Cardiac septum (tissue), 1 donor: ENCODE measurements around the gene SULT2B1. TPM values are rescaled to one million over a fixed set of nuclear protein-coding genes. Genes with fewer than 3 reads are reported as not detected.

Experiments
- DNase-seq: peaks from one replicate; pipeline ENCODE4 v3.0.0-alpha.2; 2020; ENCODE audit warnings: low spot score
- intact Hi-C: fragments of 100-400 bp; cut with DNase I; formaldehyde crosslinking; loops from one replicate; pipeline ENCODE4 v1.14.0; 2022
- total RNA-seq: library from RNA; stranded (reverse); fragmentation: NEBNext Ultra II Directional; extraction: Animal tissue kit (Norgen Biotek cat#: 25700); gene quantifications from one replicate; pipeline ENCODE4 v1.2.1, GENCODE V29; 2021
- donor health status: DM: no; HTN: no; CAD: no.

The SULT2B1 gene
- total RNA-seq, 1 donor from 2014 or later: 0.19 TPM

DNA sequence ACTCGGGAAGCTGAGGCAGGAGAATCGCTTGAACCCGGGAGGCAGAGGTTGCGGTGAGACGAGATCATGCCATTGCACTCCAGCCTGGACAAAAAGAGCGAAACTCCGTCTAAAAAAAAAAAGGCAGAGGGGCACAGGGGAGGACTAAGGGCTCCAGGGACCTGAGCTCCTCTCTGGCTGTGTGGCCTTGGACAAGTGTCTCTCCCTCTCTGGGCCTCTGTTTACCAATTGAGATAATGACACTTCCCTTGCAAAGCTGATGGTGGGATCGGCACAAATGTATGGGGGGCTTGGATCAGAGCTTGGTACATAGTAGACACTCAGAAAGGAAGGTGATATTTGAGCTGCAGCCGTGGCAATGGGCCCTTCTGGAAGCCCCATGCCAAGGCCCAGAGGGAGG, 43.2 kb downstream of the SULT2B1 start:
- intact Hi-C loops: no loop called here
- DNase-seq: no peak

DNA sequence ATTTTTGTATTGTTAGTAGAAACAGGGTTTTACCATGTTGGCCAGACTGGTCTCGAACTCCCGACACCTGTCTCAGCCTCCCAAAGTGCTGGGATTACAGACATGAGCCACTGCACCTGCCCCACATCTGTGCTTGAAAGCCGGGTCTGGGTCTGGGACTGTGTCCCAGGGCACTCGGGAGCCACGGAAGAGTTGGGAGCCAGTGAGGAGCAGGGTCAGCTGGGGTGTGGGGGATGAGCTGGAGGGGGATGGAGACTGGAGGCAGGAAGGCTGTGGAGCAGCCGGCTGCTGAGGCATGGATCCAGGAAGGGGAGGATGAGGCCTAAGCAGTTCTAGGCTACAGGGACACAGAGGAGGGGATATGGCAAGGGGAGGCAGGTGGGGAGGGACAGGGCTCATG, 43.9 kb downstream of the SULT2B1 start:
- DNase-seq: no peak
- intact Hi-C loops: no loop called here

- intact Hi-C loops: no loop called here
- no peak for DNase-seq
Observed at GRCh38 chr19:48596237-48596636, 44.3 kb downstream of the SULT2B1 start.

GRCh38 chr19:48596679-48597465, 44.9 kb downstream of the SULT2B1 start:
- DNase-seq: no peak
- intact Hi-C loops: no loop called here

GRCh38 chr19:48598996-48599700, 47.2 kb downstream of the SULT2B1 start:
- DNase-seq: no peak
- intact Hi-C loops: no loop called here

DNA sequence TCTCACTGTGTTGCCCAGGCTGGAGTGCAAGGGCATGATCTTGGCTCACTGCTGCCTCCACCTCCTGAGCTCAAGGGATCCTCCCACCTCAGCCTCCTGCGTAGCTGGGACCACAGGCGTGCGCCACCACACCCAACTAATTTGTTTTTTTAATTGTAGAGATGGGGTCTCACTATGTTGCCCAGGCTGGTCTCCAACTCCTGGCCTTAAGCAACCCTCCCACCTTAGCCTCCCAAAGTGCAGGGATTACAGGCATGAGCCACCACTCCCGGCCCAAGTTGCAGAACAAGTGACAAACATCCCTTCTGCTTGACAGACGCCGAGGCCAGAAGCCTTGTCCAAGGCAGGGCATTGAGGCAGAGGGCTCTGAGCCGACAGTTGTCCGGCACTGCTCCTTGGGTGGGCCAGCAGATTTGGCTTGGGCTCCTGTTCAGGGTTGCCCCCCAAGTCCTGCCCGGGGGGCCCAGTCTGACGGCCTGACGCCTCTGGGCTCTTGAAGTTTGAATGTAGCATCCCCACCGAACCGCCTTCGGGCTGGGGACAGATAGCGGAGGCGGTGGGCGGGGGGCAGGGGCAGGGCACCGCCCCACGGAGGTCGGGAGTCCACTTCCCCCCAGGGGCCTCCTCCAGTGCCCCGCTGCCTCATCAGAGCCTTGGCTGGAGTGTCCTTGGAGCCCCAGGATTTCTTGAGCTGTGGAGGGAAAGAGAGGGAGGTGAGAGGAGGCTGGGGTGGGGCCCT, 48.9 kb downstream of the SULT2B1 start:
- intact Hi-C loops: no loop called here
- no peak for DNase-seq

DNA sequence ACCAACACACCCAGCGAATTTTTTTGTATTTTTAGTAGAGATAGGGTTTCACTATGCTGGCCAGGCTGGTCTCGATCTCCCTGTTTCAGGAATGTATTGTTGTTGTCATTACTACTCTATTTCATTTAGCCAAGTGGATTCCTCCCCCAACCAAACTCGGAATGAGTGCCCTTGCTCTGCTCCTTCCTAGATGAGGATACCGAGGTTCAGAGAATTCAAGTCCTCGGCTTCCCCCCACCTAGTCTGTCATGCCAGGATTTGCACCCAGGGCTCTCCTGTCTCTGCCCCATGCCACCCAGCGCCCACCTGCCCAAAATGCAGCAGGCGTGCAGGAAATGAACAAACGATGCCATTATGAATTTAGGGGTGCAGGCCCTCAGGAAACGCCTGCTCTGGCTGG, 51.0 kb downstream of the SULT2B1 start:
- intact Hi-C loops: no loop called here
- no peak for DNase-seq

GRCh38 chr19:48603449-48603848, 51.5 kb downstream of the SULT2B1 start:
- DNase-seq: no peak
- intact Hi-C loops: no loop called here

DNA sequence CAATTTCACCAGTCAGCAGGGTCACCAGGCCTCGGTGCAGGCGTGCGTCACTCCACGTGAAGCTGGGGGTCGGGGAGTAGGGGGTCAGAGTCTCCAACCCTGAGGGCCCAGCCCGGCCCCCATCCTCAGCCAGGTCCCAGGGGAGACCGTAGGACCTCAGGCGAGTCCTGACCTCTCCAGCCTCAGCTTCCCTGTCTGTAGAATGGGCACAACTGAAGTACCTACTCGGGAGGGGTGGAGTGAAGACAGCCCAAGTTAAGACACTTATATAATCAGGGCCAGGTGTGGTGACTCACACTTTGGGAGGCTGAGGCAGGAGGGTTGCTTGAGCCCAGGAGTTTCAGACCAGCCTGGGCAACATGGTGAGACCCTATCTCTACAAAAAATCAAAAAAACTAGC, 51.9 kb downstream of the SULT2B1 start:
- no peak for DNase-seq
- intact Hi-C loops: no loop called here

DNA sequence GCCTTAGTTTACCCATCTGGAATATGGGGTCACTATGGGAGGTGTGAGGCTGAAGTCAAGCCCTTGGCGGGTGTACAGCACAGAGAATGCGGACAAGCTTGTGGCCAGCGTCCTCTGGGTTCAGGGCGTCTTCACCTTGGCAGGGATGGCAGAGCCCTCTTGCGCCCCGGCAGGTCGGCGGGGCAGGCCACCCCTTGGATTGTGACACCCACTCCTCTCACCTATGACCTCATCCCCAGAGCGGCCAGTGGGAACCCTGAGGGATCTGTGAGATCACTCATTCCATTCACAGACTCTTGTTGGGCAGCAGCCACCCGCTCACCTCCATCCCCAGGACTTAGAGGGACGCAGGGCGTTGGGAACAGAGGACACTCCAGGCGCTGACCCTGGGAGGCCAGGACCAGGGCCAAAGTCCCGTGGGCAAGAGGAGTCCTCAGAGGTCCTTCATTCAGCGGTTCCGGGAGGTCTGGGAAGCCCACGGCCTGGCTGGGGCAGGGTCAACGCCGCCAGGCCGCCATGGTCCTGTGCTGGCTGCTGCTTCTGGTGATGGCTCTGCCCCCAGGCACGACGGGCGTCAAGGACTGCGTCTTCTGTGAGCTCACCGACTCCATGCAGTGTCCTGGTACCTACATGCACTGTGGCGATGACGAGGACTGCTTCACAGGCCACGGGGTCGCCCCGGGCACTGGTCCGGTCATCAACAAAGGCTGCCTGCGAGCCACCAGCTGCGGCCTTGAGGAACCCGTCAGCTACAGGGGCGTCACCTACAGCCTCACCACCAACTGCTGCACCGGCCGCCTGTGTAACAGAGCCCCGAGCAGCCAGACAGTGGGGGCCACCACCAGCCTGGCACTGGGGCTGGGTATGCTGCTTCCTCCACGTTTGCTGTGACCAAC, 54.7 kb downstream of the SULT2B1 start, which contains the start of gene SPACA4:
SPACA4 (plus strand) TSS at position 280 of the 896 bp plus-strand sequence; CDS start at position 517, 237 bp downstream.
- DNase-seq: no peak

GRCh38 chr19:48607359-48607755, 55.4 kb downstream of the SULT2B1 start:
- no peak for DNase-seq
- intact Hi-C loops: no loop called here

More for the DNA sequence above, 54.7 kb downstream of the SULT2B1 start, which contains the start of gene SPACA4:
- intact Hi-C loops: no loop called here

GRCh38 chr19:48608798-48609263, 56.9 kb downstream of the SULT2B1 start:
- DNase-seq: no peak
- intact Hi-C loops: no loop called here

- intact Hi-C loops: no loop called here
- no peak for DNase-seq
Observed at GRCh38 chr19:48609571-48610108, 57.7 kb downstream of the SULT2B1 start.

DNA sequence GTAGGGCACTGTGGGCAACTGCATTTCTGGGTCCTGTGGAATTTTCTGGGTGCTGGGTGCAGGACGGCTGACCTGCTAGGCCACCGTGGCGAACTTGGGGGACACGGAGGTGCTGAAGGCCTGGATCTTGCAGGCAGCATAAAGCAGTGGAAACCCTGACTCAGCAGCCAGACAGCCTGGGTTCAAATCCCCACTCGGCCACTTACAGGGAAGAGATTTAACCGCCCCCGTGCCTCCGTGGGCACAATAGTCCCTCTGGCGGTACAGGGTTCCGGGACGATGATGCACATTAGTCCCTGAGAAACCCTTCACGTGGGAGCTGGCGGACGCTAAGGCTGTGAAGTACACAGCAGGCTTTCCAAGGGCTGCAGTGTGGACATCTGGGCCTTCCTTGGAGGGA, 59.9 kb downstream of the SULT2B1 start:
- intact Hi-C loops: no loop called here
- DNase-seq: no peak

GRCh38 chr19:48613024-48613851, 61.3 kb downstream of the SULT2B1 start:
- no peak for DNase-seq

GRCh38 chr19:48613852-48614435, 62.0 kb downstream of the SULT2B1 start:
- DNase-seq: no peak
- intact Hi-C loops: no loop called here

More at GRCh38 chr19:48613024-48613851, 61.3 kb downstream of the SULT2B1 start:
- intact Hi-C loops: no loop called here

DNA sequence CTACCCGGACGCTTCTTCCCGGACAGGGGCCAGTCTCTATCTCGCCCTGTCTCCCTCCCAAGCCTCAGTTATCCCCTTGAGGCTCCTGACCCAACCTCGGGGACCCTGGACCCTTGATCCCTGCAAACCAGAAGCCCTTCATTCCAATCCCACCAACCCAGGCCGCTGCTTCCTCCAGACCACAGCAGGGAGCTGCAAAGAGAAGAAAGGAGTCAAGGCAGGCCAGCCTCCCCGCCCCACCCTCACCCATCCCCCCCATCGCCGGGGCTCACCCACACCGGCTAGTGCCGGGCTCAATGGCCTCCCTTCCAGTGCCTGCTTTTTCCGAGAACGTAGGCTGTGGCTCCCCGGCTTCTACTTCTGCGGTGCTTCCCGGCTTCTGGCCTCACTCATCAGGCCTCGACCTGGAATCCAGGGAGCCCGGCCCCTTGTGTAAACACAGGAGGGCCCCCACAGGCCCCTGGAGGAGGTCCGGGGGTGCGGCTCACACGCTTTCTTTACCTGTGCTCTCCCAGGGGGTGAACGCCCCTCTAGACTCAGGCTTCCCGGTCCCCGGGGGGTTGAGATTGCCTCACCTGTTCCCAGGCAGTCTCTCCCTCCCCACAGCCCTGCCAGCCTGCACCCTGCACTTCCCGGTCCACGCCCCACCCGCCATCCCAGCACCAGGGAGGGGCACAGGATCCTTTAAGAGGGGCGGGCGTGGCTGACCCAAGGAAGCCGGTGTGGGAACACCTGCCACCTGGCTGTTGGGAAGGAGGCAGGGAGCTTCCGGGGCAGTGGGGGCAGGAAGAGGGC, 62.7 kb downstream of the SULT2B1 start, which contains the start of gene FAM83E:
FAM83E (minus strand) TSS at position 641 of the 795 bp plus-strand sequence. CDS start 1,704 bp downstream, outside the sequence.
- DNase-seq: no peak
- intact Hi-C loops: no loop called here
